A549 (cell line): ENCODE data around the gene KCNQ5. TPM values are rescaled to one million over a fixed set of nuclear protein-coding genes. Genes with fewer than 3 reads are reported as not detected.

ENCODE experiments used
- ATAC-seq, 2 experiments: fragments of 200-7000 bp in 1 of 2; fragments of >200 bp in 1 of 2; cut with Nextera tagmentation in 1 of 2; cut with Tn5 transposase in 1 of 2; 3 replicates each; pipeline versions ENCODE4 v1.8.0 to v1.9.1; 2018 to 2020; ENCODE audit warnings: mild to moderate bottlenecking in 1 of 2, moderate library complexity in 1 of 2
- CTCF ChIA-PET: fragments of 300-600 bp; sonication (Branson Sonifier 250); formaldehyde crosslinking; extraction: SDS; loops from one replicate; lab custom pipeline; 2021; ENCODE audit warnings: antibody characterized with exemption, inconsistent platforms; lab: Yijun Ruan, JAX
- POLR2A ChIA-PET: fragments of 350-600 bp; formaldehyde crosslinking; extraction: SDS; loops from one replicate; lab custom pipeline; 2021; ENCODE audit warnings: antibody characterized with exemption, inconsistent platforms; lab: Yijun Ruan, JAX
- DNase-seq, 2 experiments: peaks; one replicate each; pipeline versions ENCODE4 v3.0.0 to v3.0.0-alpha.2; 2011 to 2016; ENCODE audit warnings: low read depth in 1 of 2, low spot score in 1 of 2
- FAIRE-seq: peaks from 2 replicates; lab custom pipeline; 2011; peaks lifted over from hg19 to GRCh38; lab: Jason Lieb, UNC
- H3K27ac ChIP-seq, 2 experiments: fragments of >200 bp; sonication (Bioruptor Twin); formaldehyde crosslinking; 3 replicates each; pipeline ENCODE4 v1.5.1; 2016 to 2017
- H3K4me1 ChIP-seq: fragments of >200 bp; sonication (Bioruptor Twin); formaldehyde crosslinking; 3 replicates; pipeline ENCODE4 v1.6.1; 2016
- H3K4me2 ChIP-seq: fragments of >200 bp; sonication (Bioruptor Twin); formaldehyde crosslinking; 3 replicates; pipeline ENCODE4 v1.6.1; 2016
- H3K4me3 ChIP-seq: fragments of >200 bp; sonication (Bioruptor Twin); formaldehyde crosslinking; 3 replicates; pipeline ENCODE4 v1.5.1; 2016
- H3K9me3 ChIP-seq: fragments of >200 bp; sonication (Bioruptor Twin); formaldehyde crosslinking; 3 replicates; pipeline ENCODE4 v1.6.1; 2016
- CEBPB ChIP-seq, 2 experiments: fragments of >200 bp in 1 of 2; sonication (Bioruptor Twin) in 1 of 2; formaldehyde crosslinking in 1 of 2; IDR thresholded peaks; 2 replicates each; pipeline ENCODE4 v1.6.1; 2012 to 2016
- E2F6 ChIP-seq: IDR thresholded peaks from 2 replicates; pipeline ENCODE4 v1.6.1; 2012; ENCODE audit warnings: low read depth, borderline replicate concordance
- EP300 ChIP-seq, 2 experiments: fragments of >200 bp; sonication (Bioruptor Twin); formaldehyde crosslinking; IDR thresholded peaks; 2 replicates in 1 of 2; 3 replicates in 1 of 2; pipeline ENCODE4 v1.6.1; 2016 to 2017
- ESRRA ChIP-seq: fragments of 150-350 bp; IDR thresholded peaks from 2 replicates; pipeline ENCODE4 v1.6.1; 2014; ENCODE audit warnings: mild to moderate bottlenecking, low read length, borderline replicate concordance
- FOSL2 ChIP-seq, 2 experiments: fragments of 450-650 bp in 1 of 2; fragments of >200 bp in 1 of 2; sonication (Bioruptor Twin) in 1 of 2; formaldehyde crosslinking; IDR thresholded peaks; 2 replicates each; pipeline versions ENCODE4 v1.5.0 to v1.6.1; 2016 to 2020; ENCODE audit warnings: mild to moderate bottlenecking in 1 of 2, moderate library complexity in 1 of 2
- FOXS1 ChIP-seq: fragments of 250-450 bp; sonication (Bioruptor Pico); IDR thresholded peaks from 2 replicates; pipeline ENCODE4 v1.5.0; 2020; ENCODE audit warnings: mild to moderate bottlenecking, moderate library complexity
- GATA3 ChIP-seq: IDR thresholded peaks from 2 replicates; pipeline ENCODE4 v1.6.1; 2012; ENCODE audit warnings: borderline replicate concordance
- HOXA7 ChIP-seq: fragments of 250-450 bp; sonication (Bioruptor Pico); IDR thresholded peaks from 2 replicates; pipeline ENCODE4 v1.5.0; 2020; ENCODE audit warnings: mild to moderate bottlenecking, moderate library complexity
- JUN ChIP-seq, 2 experiments: fragments of >200 bp; sonication (Bioruptor Twin); formaldehyde crosslinking; IDR thresholded peaks; 2 replicates in 1 of 2; 3 replicates in 1 of 2; pipeline ENCODE4 v1.6.1; 2016 to 2017
- JUNB ChIP-seq: fragments of >200 bp; sonication (Bioruptor Twin); formaldehyde crosslinking; IDR thresholded peaks from 2 replicates; pipeline ENCODE4 v1.6.1; 2016
- KDM5A ChIP-seq: fragments of 200-600 bp; sonication (generic); IDR thresholded peaks from 2 replicates; pipeline ENCODE4 v1.6.1; 2016; ENCODE audit warnings: antibody characterized with exemption, mild to moderate bottlenecking
- NFE2L2 ChIP-seq: fragments of 150-350 bp; conservative IDR thresholded peaks from 2 replicates; pipeline ENCODE4 v1.6.1; 2014; ENCODE audit warnings: low read length
- NR3C1 ChIP-seq: fragments of >200 bp; sonication (Bioruptor Twin); formaldehyde crosslinking; IDR thresholded peaks from 3 replicates; pipeline ENCODE4 v1.6.1; 2017
- PBX3 ChIP-seq: IDR thresholded peaks from 2 replicates; pipeline ENCODE4 v1.6.1; 2012
- RCOR1 ChIP-seq: fragments of 150-350 bp; IDR thresholded peaks from 2 replicates; pipeline ENCODE4 v1.6.1; 2014; ENCODE audit warnings: antibody characterized with exemption, low read length, low read depth
- RNF2 ChIP-seq: fragments of 200-600 bp; sonication (generic); IDR thresholded peaks from 2 replicates; pipeline ENCODE4 v1.6.1; 2016; ENCODE audit warnings: low read depth, mild to moderate bottlenecking, antibody characterized with exemption, moderate library complexity, borderline replicate concordance
- SMC3 ChIP-seq: fragments of >200 bp; sonication (Bioruptor Twin); formaldehyde crosslinking; IDR thresholded peaks from 3 replicates; pipeline ENCODE4 v1.6.1; 2018; ENCODE audit warnings: inconsistent platforms
- TFCP2L1 ChIP-seq: fragments of 250-450 bp; sonication (Bioruptor Pico); IDR thresholded peaks from 2 replicates; pipeline ENCODE4 v1.5.0; 2021; ENCODE audit warnings: mild to moderate bottlenecking
- TP53 ChIP-seq: fragments of 250-450 bp; sonication (Bioruptor Pico); IDR thresholded peaks from 2 replicates; pipeline ENCODE4 v1.5.0; 2021; ENCODE audit warnings: mild to moderate bottlenecking, moderate library complexity
- ZNF302 ChIP-seq: fragments of 250-450 bp; sonication (Bioruptor Pico); IDR thresholded peaks from 2 replicates; pipeline ENCODE4 v1.9.0; 2021; ENCODE audit warnings: inconsistent platforms, mild to moderate bottlenecking, moderate library complexity
- WGBS: methylation state at CpG from one replicate; pipeline ENCODE4 v1.1.6; 2017; ENCODE audit errors: missing lambda C conversion rate; 5-methylcytosine and 5-hydroxymethylcytosine counted together
- polyA plus RNA-seq, 4 experiments: library from polyadenylated mRNA; depleted of rRNA in 3 of 4; stranded (reverse); fragments of >200 nt; fragmentation: RNase III in 1 of 4; extraction: RNeasy Plus Mini Kit Qiagen cat#74134 plus additional on column Dnase treatment in 1 of 4; gene quantifications; 2 replicates in 3 of 4; 3 replicates in 1 of 4; pipeline ENCODE4 v1.2.3, GENCODE V29; 2011 to 2017

The KCNQ5 gene
- polyA plus RNA-seq, 2 of the 4 experiments (the other 2 are of a cell fraction), result 1.2 to 1.3 TPM

- TF ChIP-seq FOXS1 (CRISPR knock-in tag), result no peak
- no peak for TF ChIP-seq RCOR1
- TF ChIP-seq TP53 (CRISPR knock-in tag), result no peak
- TF ChIP-seq RNF2, result no peak
- TF ChIP-seq, all 56 proteins: peak for 0
- DNase-seq (peak in 1 of 2 experiments; percentile 11), FAIRE-seq (no peak), ATAC-seq (peak; percentile 34 to 36; a peak in 2 of 6 replicates)
- H3K4me2 ChIP-seq, result peak overlapping the region; percentile 62
- WGBS, result 46% methylated on average over 5 of the region's 5 CpGs
- H3K27ac ChIP-seq, result peak overlapping the region; percentile 51 to 82; a peak in 5 of 6 replicates
- ChIA-PET CTCF (interaction anchor here (0.7 to 1.8 kb wide), 3 partner anchors 50 to 463 kb away, joined by 3 to 4 read pairs (median 3); no protein-coding TSS in a partner anchor), POLR2A (no interaction called here)
- no peak overlapping the region for H3K4me3 ChIP-seq
- no peaks in the 10 kb centered on the region for H3K9me3 ChIP-seq
- peaks cover 61% of the 10 kb centered on the region for H3K4me1 ChIP-seq
Measured at GRCh38 chr6:73078908-73079610, 457.2 kb downstream of the KCNQ5 start.

- FAIRE-seq (no peak), DNase-seq (peak in 1 of 2 experiments; percentile 38), ATAC-seq (peak; percentile 59 to 70; a peak in 4 of 6 replicates)
- ChIA-PET CTCF (interaction anchor here (1.2 to 1.8 kb wide), 2 partner anchors 49 to 463 kb away, joined by 3 read pairs; no protein-coding TSS in a partner anchor), POLR2A (no interaction called here)
- peaks cover 56% of the 10 kb centered on the region for H3K4me1 ChIP-seq
- H3K9me3 ChIP-seq, result no peaks in the 10 kb centered on the region
- TF ChIP-seq ZNF302, result no peak
- TF ChIP-seq JUN (IDR thresholded peaks at IDR 0.05), result 0 out of 5 replicates have a peak, but pooled peaks of 1 of the 2 experiments have one; percentile 28
- no peak for TF ChIP-seq E2F6
- TF ChIP-seq NR3C1, result no peak
- no peak for TF ChIP-seq HOXA7 (CRISPR knock-in tag)
- TF ChIP-seq TFCP2L1, result no peak
- TF ChIP-seq FOSL2 (IDR thresholded peaks at IDR 0.05), result 0 out of 2 replicates have a peak, but pooled peaks have one; percentile 14
- TF ChIP-seq FOSL2 (CRISPR knock-in tag; IDR thresholded peaks at IDR 0.05), result peak; percentile 8; the same call in 1 of the 2 replicates
- TF ChIP-seq CEBPB (IDR thresholded peaks at IDR 0.05), result peak in 1 of 2 experiments; percentile 19; a peak in 1 of 4 replicates
- peak in 1 of 2 experiments; percentile 15; a peak in 1 of 5 replicates for TF ChIP-seq EP300 (IDR thresholded peaks at IDR 0.05)
- TF ChIP-seq JUNB, result peak; percentile 71
- WGBS, result 2% methylated on average over 3 of the region's 3 CpGs
- H3K4me3 ChIP-seq, result no peak overlapping the region
- H3K27ac ChIP-seq, result peak overlapping the region; percentile 59 to 82
- H3K4me2 ChIP-seq, result peak overlapping the region; percentile 62
Measured at GRCh38 chr6:73079611-73079955, 457.7 kb downstream of the KCNQ5 start.

GRCh38 chr6:73079978-73080377 lies 458.1 kb downstream of the KCNQ5 start:
- peaks cover 52% of the 10 kb centered on the region for H3K4me1 ChIP-seq
- no peak for TF ChIP-seq KDM5A
- TF ChIP-seq PBX3, result no peak
- TF ChIP-seq SMC3, result no peak
- peak in 1 of 2 experiments; percentile 3; a peak in 1 of 5 replicates for TF ChIP-seq EP300 (IDR thresholded peaks at IDR 0.05)
- no peak for TF ChIP-seq NFE2L2
- no peak for TF ChIP-seq HOXA7 (CRISPR knock-in tag)
- TF ChIP-seq GATA3, result no peak
- no peak for TF ChIP-seq ESRRA
- ChIA-PET POLR2A (no interaction called here), CTCF (interaction anchor here (1.2 to 1.8 kb wide), 2 partner anchors 49 to 464 kb away, joined by 3 read pairs; no protein-coding TSS in a partner anchor)
- H3K4me3 ChIP-seq, result no peak overlapping the region
- peak in 1 of 2 experiments; percentile 9 for DNase-seq
- H3K4me2 ChIP-seq, result peak overlapping the region; percentile 62
- no peaks in the 10 kb centered on the region for H3K9me3 ChIP-seq
- FAIRE-seq, result no peak
- ATAC-seq, result peak in 1 of 2 experiments; percentile 49; a peak in 3 of 6 replicates
- WGBS, result 12% methylated on average over 3 of the region's 3 CpGs
- peak overlapping the region; percentile 59 to 82 for H3K27ac ChIP-seq
